OCI-LY7 (cell line): Measurements from ENCODE around the gene ACER2. TPM values are rescaled to one million over a fixed set of nuclear protein-coding genes. Genes with fewer than 3 reads are reported as not detected.

Source experiments
- BruUV-seq: library from RNA; stranded (reverse); fragments of 400-500 nt; replicated peaks from 2 replicates; lab custom pipeline; 2021; lab: Mats Ljungman, UMichigan
- CTCF ChIA-PET: fragments of 300-600 bp; sonication (Branson Sonifier 250); formaldehyde crosslinking; loops from one replicate; lab custom pipeline; 2022; ENCODE audit warnings: antibody characterized with exemption; ENCODE audit not compliant: unreplicated experiment; lab: Charles Lee
- POLR2A ChIA-PET: fragments of 300-600 bp; sonication (Branson Sonifier 250); formaldehyde crosslinking; loops from one replicate; lab custom pipeline; 2022; ENCODE audit warnings: antibody characterized with exemption; lab: Charles Lee
- DNase-seq: peaks from one replicate; pipeline ENCODE4 v3.0.0-alpha.2; 2015; ENCODE audit warnings: low spot score
- H2AFZ ChIP-seq: fragments of 200-600 bp; sonication (generic), shearing (Covaris generic); 2 replicates; pipeline ENCODE4 v1.6.1; 2014; ENCODE audit warnings: mild to moderate bottlenecking, antibody characterized with exemption, low read length, moderate library complexity
- H3K27ac ChIP-seq: fragments of 200-600 bp; sonication (generic); 2 replicates; pipeline ENCODE4 v1.5.1; 2014; ENCODE audit warnings: mixed run types, low read depth, mild to moderate bottlenecking, moderate library complexity, low read length, inconsistent platforms; ENCODE audit not compliant: poor library complexity, severe bottlenecking
- H3K36me3 ChIP-seq: fragments of 200-600 bp; sonication (generic); 2 replicates; pipeline ENCODE4 v1.6.1; 2014; ENCODE audit warnings: mild to moderate bottlenecking, antibody characterized with exemption, low read length, moderate library complexity, mixed read lengths; ENCODE audit not compliant: insufficient read depth
- H3K4me1 ChIP-seq: fragments of 200-600 bp; sonication (generic); 2 replicates; pipeline ENCODE4 v1.5.1; 2014; ENCODE audit warnings: mild to moderate bottlenecking, low read length; ENCODE audit not compliant: insufficient read depth, poor library complexity, severe bottlenecking
- H3K4me2 ChIP-seq: fragments of 200-600 bp; sonication (generic); 2 replicates; pipeline ENCODE4 v1.6.1; 2014; ENCODE audit warnings: mild to moderate bottlenecking, low read length
- H3K4me3 ChIP-seq: fragments of 200-600 bp; sonication (generic); 2 replicates; pipeline ENCODE4 v1.5.1; 2014; ENCODE audit warnings: mild to moderate bottlenecking, low read depth, low read length; ENCODE audit not compliant: poor library complexity, severe bottlenecking
- H3K79me2 ChIP-seq: fragments of 200-600 bp; sonication (generic); 2 replicates; pipeline ENCODE4 v1.6.1; 2016; ENCODE audit warnings: low read depth, mild to moderate bottlenecking, low read length, moderate library complexity, mixed read lengths; ENCODE audit not compliant: insufficient read depth
- H3K9me2 ChIP-seq: fragments of 200-600 bp; sonication (generic); 2 replicates; pipeline ENCODE4 v1.6.1; 2016; ENCODE audit warnings: mild to moderate bottlenecking, low read length, mixed read lengths; ENCODE audit not compliant: insufficient read depth
- H3K9me3 ChIP-seq: fragments of 200-600 bp; sonication (generic); 2 replicates; pipeline ENCODE4 v1.6.1; 2014; ENCODE audit warnings: mild to moderate bottlenecking, mixed run types, low read length, mixed read lengths
- H4K20me1 ChIP-seq: fragments of 200-600 bp; sonication (generic); 2 replicates; pipeline ENCODE4 v1.6.1; 2014; ENCODE audit warnings: mild to moderate bottlenecking, antibody characterized with exemption, low read length, moderate library complexity, mixed read lengths; ENCODE audit not compliant: insufficient read depth
- EZH2phosphoT487 ChIP-seq: fragments of 200-600 bp; sonication (generic); IDR thresholded peaks from 2 replicates; pipeline ENCODE4 v1.6.1; 2018; ENCODE audit warnings: low read depth, borderline replicate concordance, mild to moderate bottlenecking, mixed run types, antibody characterized with exemption, low read length, moderate library complexity, mixed read lengths
- intact Hi-C: fragments of 100-400 bp; cut with micrococcal nuclease; formaldehyde crosslinking; loops from one replicate; pipeline ENCODE4 v1.10.0; 2022; ENCODE audit not compliant: unreplicated experiment
- total RNA-seq, 2 experiments: library from RNA; depleted of rRNA in 1 of 2; stranded (reverse); fragments of >200 nt in 1 of 2; shearing (Covaris generic) in 1 of 2; gene quantifications; 2 replicates each; pipeline ENCODE4 v1.2.3, GENCODE V29; 2014 to 2022
- TF ChIP-seq, protein P1 (sequence below): fragments of 200-600 bp; sonication (generic); conservative IDR thresholded peaks from 2 replicates; pipeline ENCODE4 v1.5.1; 2014; ENCODE audit warnings: mild to moderate bottlenecking, antibody characterized with exemption, low read length, moderate library complexity, mixed read lengths

The ACER2 gene
- total RNA-seq, 2 experiments from 2014 or later = 1.4 to 1.8 TPM

DNA sequence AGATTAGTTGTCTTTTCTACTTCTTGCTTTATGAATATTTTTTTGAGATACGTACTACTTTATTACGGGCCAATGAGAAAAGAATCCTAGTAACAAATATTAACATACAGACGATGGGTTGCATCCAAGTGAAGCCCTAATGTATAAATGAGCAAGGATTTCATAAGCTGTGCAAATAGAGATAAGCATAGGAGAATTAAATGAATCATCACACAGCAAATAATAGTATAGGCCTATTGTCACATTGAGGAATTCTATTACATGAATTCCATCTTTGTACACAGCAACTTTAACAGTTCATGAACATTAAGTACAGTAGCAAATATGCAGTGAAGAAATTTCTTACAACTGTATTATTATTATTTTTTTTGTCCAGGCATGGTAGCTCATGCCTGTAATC is 78.0 kb downstream of the ACER2 start:
- Histone ChIP-seq H3K27ac (no peak overlapping the region), H2AFZ (no peak overlapping the region), H3K36me3 (no peaks in the 10 kb centered on the region), H3K4me1 (no peaks in the 10 kb centered on the region), H3K79me2 (no peaks in the 10 kb centered on the region), H3K9me2 (no peaks in the 10 kb centered on the region), H3K4me3 (no peak overlapping the region), H4K20me1 (no peaks in the 10 kb centered on the region), H3K4me2 (no peak overlapping the region), H3K9me3 (no peaks in the 10 kb centered on the region)
- CTCF ChIA-PET = interaction anchor here (0.6 kb wide), 1 partner anchor 25 kb away, joined by 3 read pairs; no protein-coding TSS in a partner anchor
- no TSS peak for BruUV-seq
- no peak for TF ChIP-seq EZH2phosphoT487
- TF ChIP-seq, protein P1, sequence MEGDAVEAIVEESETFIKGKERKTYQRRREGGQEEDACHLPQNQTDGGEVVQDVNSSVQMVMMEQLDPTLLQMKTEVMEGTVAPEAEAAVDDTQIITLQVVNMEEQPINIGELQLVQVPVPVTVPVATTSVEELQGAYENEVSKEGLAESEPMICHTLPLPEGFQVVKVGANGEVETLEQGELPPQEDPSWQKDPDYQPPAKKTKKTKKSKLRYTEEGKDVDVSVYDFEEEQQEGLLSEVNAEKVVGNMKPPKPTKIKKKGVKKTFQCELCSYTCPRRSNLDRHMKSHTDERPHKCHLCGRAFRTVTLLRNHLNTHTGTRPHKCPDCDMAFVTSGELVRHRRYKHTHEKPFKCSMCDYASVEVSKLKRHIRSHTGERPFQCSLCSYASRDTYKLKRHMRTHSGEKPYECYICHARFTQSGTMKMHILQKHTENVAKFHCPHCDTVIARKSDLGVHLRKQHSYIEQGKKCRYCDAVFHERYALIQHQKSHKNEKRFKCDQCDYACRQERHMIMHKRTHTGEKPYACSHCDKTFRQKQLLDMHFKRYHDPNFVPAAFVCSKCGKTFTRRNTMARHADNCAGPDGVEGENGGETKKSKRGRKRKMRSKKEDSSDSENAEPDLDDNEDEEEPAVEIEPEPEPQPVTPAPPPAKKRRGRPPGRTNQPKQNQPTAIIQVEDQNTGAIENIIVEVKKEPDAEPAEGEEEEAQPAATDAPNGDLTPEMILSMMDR = no peak
- intact Hi-C loops = no loop called here
- POLR2A ChIA-PET = no interaction called here
- DNase-seq = no peak

GRCh38 chr9:19488721-19489120 is 79.9 kb downstream of the ACER2 start:
- DNase-seq = no peak
- H3K4me2 ChIP-seq = no peak overlapping the region
- no peak overlapping the region for H3K4me3 ChIP-seq
- ChIA-PET CTCF (no interaction called here), POLR2A (interaction anchor here (0.6 kb wide), 1 partner anchor 20 kb away, joined by 3 read pairs; no protein-coding TSS in a partner anchor)
- intact Hi-C loops = no loop called here
- no peak for TF ChIP-seq EZH2phosphoT487
- TF ChIP-seq, protein P1 = no peak
- H2AFZ ChIP-seq = no peak overlapping the region
- H3K4me1 ChIP-seq = no peaks in the 10 kb centered on the region
- BruUV-seq = no TSS peak
- H3K9me3 ChIP-seq = no peaks in the 10 kb centered on the region
- H3K9me2 ChIP-seq = no peaks in the 10 kb centered on the region
- H4K20me1 ChIP-seq = no peaks in the 10 kb centered on the region
- no peak overlapping the region for H3K27ac ChIP-seq
- no peaks in the 10 kb centered on the region for H3K79me2 ChIP-seq
- H3K36me3 ChIP-seq = no peaks in the 10 kb centered on the region

- Histone ChIP-seq H3K9me2 (no peaks in the 10 kb centered on the region), H3K79me2 (no peaks in the 10 kb centered on the region), H3K36me3 (no peaks in the 10 kb centered on the region), H2AFZ (no peak overlapping the region), H3K4me1 (no peaks in the 10 kb centered on the region), H3K4me3 (no peak overlapping the region), H3K4me2 (no peak overlapping the region), H4K20me1 (no peaks in the 10 kb centered on the region), H3K9me3 (no peaks in the 10 kb centered on the region), H3K27ac (no peak overlapping the region)
- no TSS peak for BruUV-seq
- POLR2A ChIA-PET = interaction anchor here (0.6 kb wide), 1 partner anchor 152 kb away, joined by 3 read pairs; no protein-coding TSS in a partner anchor
- intact Hi-C loops = no loop called here
- DNase-seq = no peak
- CTCF ChIA-PET = no interaction called here
- TF ChIP-seq, protein P1 = no peak
- TF ChIP-seq EZH2phosphoT487 = no peak
Measured at GRCh38 chr9:19490269-19490668, 81.5 kb downstream of the ACER2 start.
